Subcutaneous abdominal adipose tissue (tissue), 5 donors: ENCODE results near the gene TMEM266.

ENCODE experiments used
- H3K27ac ChIP-seq: one replicate; pipeline ENCODE4 v1.7.0; 2013; ENCODE audit warnings: low read depth, mild to moderate bottlenecking, inconsistent platforms, low read length, moderate library complexity
- H3K27me3 ChIP-seq, 5 donors: one replicate each; pipeline ENCODE4 v1.7.0; 2013; ENCODE audit warnings: low read length in 5 of 5, inconsistent platforms in 1 of 5; ENCODE audit not compliant: control insufficient read depth in 5 of 5, insufficient read depth in 4 of 5
- H3K36me3 ChIP-seq, 5 donors: one replicate each; pipeline ENCODE4 v1.7.0; 2013; ENCODE audit warnings: low read length in 5 of 5; ENCODE audit not compliant: control insufficient read depth in 5 of 5, insufficient read depth in 5 of 5
- H3K4me1 ChIP-seq, 5 donors: one replicate each; pipeline ENCODE4 v1.7.0; 2013; ENCODE audit warnings: low read length in 5 of 5, mild to moderate bottlenecking in 3 of 5, moderate library complexity in 1 of 5; ENCODE audit not compliant: control insufficient read depth in 5 of 5, insufficient read depth in 5 of 5
- H3K4me3 ChIP-seq, 5 donors: one replicate each; pipeline ENCODE4 v1.7.0; 2013; ENCODE audit warnings: low read length in 5 of 5, low read depth in 1 of 5
- H3K9ac ChIP-seq, 5 donors: one replicate each; pipeline ENCODE4 v1.7.0; 2013; ENCODE audit warnings: low read length in 5 of 5, mild to moderate bottlenecking in 4 of 5, moderate library complexity in 3 of 5
- H3K9me3 ChIP-seq, 5 donors: one replicate each; pipeline ENCODE4 v1.7.0; 2013; ENCODE audit warnings: low read length in 5 of 5; ENCODE audit not compliant: control insufficient read depth in 5 of 5
- donor health status: healthy.
- donor health status: healthy.
- donor health status: healthy.
- donor health status: healthy.
- donor health status: healthy.

The TMEM266 gene

DNA sequence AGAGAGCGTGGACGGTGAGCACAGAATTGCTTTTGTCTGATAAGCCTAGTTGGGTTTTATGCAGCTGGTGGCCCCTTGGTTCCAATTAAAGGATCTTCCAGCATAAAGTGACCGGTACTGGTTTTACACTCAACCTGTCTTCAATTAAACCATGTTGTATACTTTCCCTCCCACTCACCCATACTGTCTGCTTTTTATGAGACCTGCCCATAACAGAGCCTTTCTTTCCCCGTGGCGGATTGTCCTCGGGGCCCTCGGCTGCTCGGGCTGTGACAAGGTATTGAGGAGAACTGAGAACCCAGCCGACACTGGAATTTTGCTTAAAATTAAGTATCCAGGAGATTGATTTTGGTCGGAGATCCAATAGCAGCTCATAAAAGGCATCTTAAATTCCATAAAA, 98.4 kb downstream of the TMEM266 start:
- no peaks in the 10 kb centered on the region for H3K9me3 ChIP-seq
- peaks cover 9 to 29% (median 28%) of the 10 kb centered on the region in 5 donors for H3K4me1 ChIP-seq
- no peak overlapping the region for H3K9ac ChIP-seq
- peaks cover 0 to 2% (median 0%) of the 10 kb centered on the region in 5 donors for H3K27me3 ChIP-seq
- H3K4me3 ChIP-seq: no peak overlapping the region
- H3K36me3 ChIP-seq: no peaks in the 10 kb centered on the region
- H3K27ac ChIP-seq: no peak overlapping the region

GRCh38 chr15:76158815-76159214, 99.0 kb downstream of the TMEM266 start:
- H3K27me3 ChIP-seq: peaks cover 0 to 2% (median 0%) of the 10 kb centered on the region in 5 donors
- no peak overlapping the region for H3K9ac ChIP-seq
- H3K9me3 ChIP-seq: no peaks in the 10 kb centered on the region
- no peak overlapping the region for H3K27ac ChIP-seq
- peaks cover 9 to 35% (median 34%) of the 10 kb centered on the region in 5 donors for H3K4me1 ChIP-seq
- no peaks in the 10 kb centered on the region for H3K36me3 ChIP-seq
- H3K4me3 ChIP-seq: no peak overlapping the region

- no peak overlapping the region for H3K27ac ChIP-seq
- no peak overlapping the region for H3K9ac ChIP-seq
- H3K27me3 ChIP-seq: peaks cover 0 to 2% (median 0%) of the 10 kb centered on the region in 5 donors
- no peaks in the 10 kb centered on the region for H3K36me3 ChIP-seq
- H3K4me1 ChIP-seq: peaks cover 9 to 38% (median 36%) of the 10 kb centered on the region in 5 donors
- no peak overlapping the region for H3K4me3 ChIP-seq
- H3K9me3 ChIP-seq: no peaks in the 10 kb centered on the region
Measured at GRCh38 chr15:76159282-76159681, 99.5 kb downstream of the TMEM266 start.

- Histone ChIP-seq H3K27me3 (peaks cover 0 to 2% (median 0%) of the 10 kb centered on the region in 5 donors), H3K36me3 (no peaks in the 10 kb centered on the region), H3K4me3 (no peak overlapping the region), H3K27ac (no peak overlapping the region), H3K9me3 (no peaks in the 10 kb centered on the region), H3K4me1 (peaks cover 9 to 46% (median 36%) of the 10 kb centered on the region in 5 donors), H3K9ac (peak overlapping the region in 1 of 5 donors; percentile 17)
Measured at GRCh38 chr15:76160426-76161152, 100.8 kb downstream of the TMEM266 start.

DNA sequence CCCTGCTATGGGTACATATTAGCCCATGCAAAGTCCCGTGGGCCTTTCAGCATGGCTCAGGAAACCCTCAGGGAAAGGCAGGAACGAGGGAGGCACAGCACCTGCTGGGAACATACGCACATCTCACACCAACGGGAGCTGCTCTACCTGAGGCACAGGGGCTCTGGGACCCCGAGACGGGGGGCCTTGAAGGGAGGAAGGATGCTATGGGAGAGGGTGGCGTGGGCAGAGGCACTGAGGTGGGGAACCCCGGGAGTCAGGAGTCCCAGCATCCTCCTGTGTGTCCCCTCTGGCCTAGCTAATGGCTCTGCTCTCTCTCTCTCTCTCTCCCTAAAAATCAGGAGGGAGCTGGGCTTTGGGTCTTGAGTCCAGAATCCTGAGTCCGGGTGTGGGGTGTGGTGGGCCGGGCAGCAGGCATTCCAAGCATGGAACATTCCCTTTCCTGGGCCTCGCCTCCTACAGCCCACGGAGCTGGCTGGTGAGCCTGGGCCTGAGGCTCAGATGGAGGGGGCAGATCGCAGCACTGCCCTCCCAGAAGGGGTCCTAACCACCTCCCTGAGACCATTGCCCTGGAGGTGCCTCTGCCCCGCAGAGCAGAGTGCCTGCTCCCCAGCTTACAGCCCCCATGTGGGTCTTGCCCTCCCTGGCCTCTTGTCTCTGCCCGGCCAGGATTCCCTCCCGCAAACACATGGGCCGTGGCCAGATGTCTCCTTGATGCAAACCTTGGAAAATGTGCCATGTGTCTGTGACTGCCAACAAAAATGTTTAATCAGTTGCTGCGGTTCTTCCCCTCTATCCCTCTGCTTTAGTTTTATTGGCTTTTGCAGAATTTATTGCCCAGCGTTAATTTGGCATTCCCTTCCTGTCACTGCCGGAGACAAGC, 101.6 kb downstream of the TMEM266 start:
- Histone ChIP-seq H3K27ac (no peak overlapping the region), H3K4me3 (no peak overlapping the region), H3K4me1 (peaks cover 9 to 46% (median 36%) of the 10 kb centered on the region in 5 donors), H3K36me3 (no peaks in the 10 kb centered on the region), H3K27me3 (peaks cover 0 to 2% (median 0%) of the 10 kb centered on the region in 5 donors), H3K9ac (peak overlapping the region in 1 of 5 donors; percentile 17), H3K9me3 (no peaks in the 10 kb centered on the region)

GRCh38 chr15:76162036-76162398, 102.2 kb downstream of the TMEM266 start:
- Histone ChIP-seq H3K4me1 (peaks cover 9 to 46% (median 36%) of the 10 kb centered on the region in 5 donors), H3K4me3 (no peak overlapping the region), H3K9ac (no peak overlapping the region), H3K9me3 (no peaks in the 10 kb centered on the region), H3K27me3 (peaks cover 0 to 2% (median 0%) of the 10 kb centered on the region in 5 donors), H3K36me3 (no peaks in the 10 kb centered on the region), H3K27ac (no peak overlapping the region)

DNA sequence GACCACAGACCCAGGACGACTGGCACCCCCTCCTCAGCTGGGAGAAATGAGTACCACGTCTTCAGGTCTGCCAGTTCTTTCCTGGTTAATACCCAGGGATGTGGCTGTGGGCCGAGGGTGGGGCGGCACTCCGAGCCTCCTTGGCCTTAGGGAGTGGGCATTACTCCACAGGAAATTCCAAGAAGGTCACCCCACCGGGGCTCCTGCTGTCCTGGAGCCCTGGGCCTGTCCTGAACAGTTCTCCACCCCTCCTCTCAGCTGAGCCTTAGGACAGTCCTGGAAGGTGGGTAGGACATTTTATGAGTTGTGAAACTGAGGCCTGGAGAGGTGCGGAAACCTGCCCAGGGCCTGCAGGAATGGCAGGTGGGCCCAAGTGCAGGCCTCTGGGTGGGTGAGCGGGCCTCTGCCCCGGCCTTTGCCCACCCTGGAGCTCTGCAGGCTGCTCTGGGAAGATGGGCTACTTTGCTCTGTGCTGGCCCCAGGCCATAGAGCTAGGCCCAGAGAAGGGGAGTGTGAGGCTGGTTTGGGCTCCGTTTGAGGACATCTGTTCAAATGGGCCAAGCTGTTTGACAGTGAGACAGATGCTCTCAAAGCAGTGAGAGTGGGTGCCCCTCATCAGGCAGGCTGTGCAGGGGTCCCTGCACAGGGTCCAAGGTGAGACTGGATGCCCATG, 103.1 kb downstream of the TMEM266 start:
- Histone ChIP-seq H3K4me1 (peaks cover 9 to 46% (median 36%) of the 10 kb centered on the region in 5 donors), H3K9ac (no peak overlapping the region)

GRCh38 chr15:76163457-76164295, 103.9 kb downstream of the TMEM266 start:
- Histone ChIP-seq H3K27ac (no peak overlapping the region), H3K4me3 (peak overlapping the region in 1 of 5 donors; percentile 21), H3K27me3 (peaks cover 0 to 2% (median 0%) of the 10 kb centered on the region in 5 donors), H3K9ac (no peak overlapping the region), H3K36me3 (no peaks in the 10 kb centered on the region), H3K9me3 (no peaks in the 10 kb centered on the region), H3K4me1 (peaks cover 9 to 46% (median 36%) of the 10 kb centered on the region in 5 donors)

More for the DNA sequence above, 103.1 kb downstream of the TMEM266 start:
- no peaks in the 10 kb centered on the region for H3K36me3 ChIP-seq
- H3K27me3 ChIP-seq: peaks cover 0 to 2% (median 0%) of the 10 kb centered on the region in 5 donors
- no peak overlapping the region for H3K4me3 ChIP-seq
- H3K9me3 ChIP-seq: no peaks in the 10 kb centered on the region
- no peak overlapping the region for H3K27ac ChIP-seq

DNA sequence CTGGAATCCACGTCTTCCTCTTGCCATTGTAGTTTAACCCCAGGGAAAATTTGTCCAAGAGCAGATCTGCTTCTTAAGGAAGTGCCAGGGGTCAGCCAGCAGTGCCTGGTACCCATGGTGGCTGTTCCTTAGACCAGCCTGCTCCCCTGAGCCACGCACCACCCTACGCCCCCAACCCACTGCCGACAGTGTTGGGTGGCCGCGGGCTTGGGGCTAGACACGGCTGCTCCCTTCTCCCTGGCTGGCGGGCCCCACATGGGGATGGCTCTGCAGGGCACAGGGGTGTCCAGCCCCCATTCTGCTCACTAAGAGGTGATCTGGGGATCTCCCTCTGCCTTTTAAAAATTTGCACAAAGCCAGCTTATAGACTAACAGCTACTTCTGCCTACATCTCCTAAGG, 104.8 kb downstream of the TMEM266 start:
- no peak overlapping the region for H3K9ac ChIP-seq
- peaks cover 9 to 47% (median 36%) of the 10 kb centered on the region in 5 donors for H3K4me1 ChIP-seq
- peaks cover 0 to 2% (median 0%) of the 10 kb centered on the region in 5 donors for H3K27me3 ChIP-seq
- no peak overlapping the region for H3K4me3 ChIP-seq
- no peaks in the 10 kb centered on the region for H3K36me3 ChIP-seq
- H3K9me3 ChIP-seq: no peaks in the 10 kb centered on the region
- no peak overlapping the region for H3K27ac ChIP-seq
